Effector memory CD8-positive, alpha-beta T cell (primary cell): Measurements from ENCODE around the gene PNISR.
A peak's percentile ranks its signal among the peaks of the same experiment; 100 is the strongest.
"Not testable (repeated sequence)": the region's sequence is repeated elsewhere in the genome, so short reads cannot be mapped to it uniquely, and the experiment has no call there.

Experiments used
- ATAC-seq: fragments of 150-1000 bp; cut with Tn5 transposase; replicated peaks from 2 replicates; pipeline ENCODE4 v1.10.0; 2021; ENCODE audit warnings: mild to moderate bottlenecking, moderate library complexity
- DNase-seq, 3 experiments: peaks; one replicate each; pipeline ENCODE4 v3.0.0; 2021
- H3K27ac Mint-ChIP-seq, 2 donors: one replicate each; pipeline ENCODE4 v1.8.0; 2022; ENCODE audit warnings: mild to moderate bottlenecking in 2 of 2, mixed read lengths in 2 of 2, moderate library complexity in 2 of 2
- H3K27me3 Mint-ChIP-seq, 2 donors: one replicate each; pipeline ENCODE4 v1.8.0; 2022; ENCODE audit warnings: mixed read lengths in 2 of 2
- H3K36me3 Mint-ChIP-seq: one replicate; pipeline ENCODE4 v1.8.0; 2022; ENCODE audit warnings: mild to moderate bottlenecking, moderate library complexity, mixed read lengths; ENCODE audit not compliant: insufficient read depth
- H3K4me1 Mint-ChIP-seq, 2 donors: one replicate each; pipeline ENCODE4 v1.8.0; 2022; ENCODE audit warnings: low read depth in 2 of 2, mixed read lengths in 2 of 2
- H3K4me3 Mint-ChIP-seq, 2 donors: one replicate each; pipeline ENCODE4 v1.8.0; 2022; ENCODE audit warnings: mild to moderate bottlenecking in 2 of 2, mixed read lengths in 2 of 2, moderate library complexity in 2 of 2
- H3K9me3 Mint-ChIP-seq, 2 donors: one replicate each; pipeline ENCODE4 v1.8.0; 2022; ENCODE audit warnings: mixed read lengths in 2 of 2
- total RNA-seq, 9 experiments: gene quantifications; one replicate each; lab custom pipeline; 2026; lab: John Stamatoyannopoulos, UW

PNISR gene
- 184 to 458 (median 287) reads per million in 9 experiments for total RNA-seq

- Mint-ChIP-seq H3K9me3 (no peaks in the 10 kb centered on the region), H3K4me1 (peaks cover 43 to 65% of the 10 kb centered on the region in 2 donors), H3K27ac (peak within 1 kb of the TSS; percentile 97 to 99), H3K4me3 (peak within 1 kb of the TSS; percentile 92), H3K36me3 (peaks cover 33% of the 10 kb centered on the region), H3K27me3 (no peaks in the 10 kb centered on the region)
- peak; percentile 85 to 88 (median 86) for DNase-seq
- peak; percentile 82 for ATAC-seq
Measured at GRCh38 chr6:99424761-99425646, at the start of gene PNISR. TSS of gene PNISR (minus strand) at chr6:99425308. CDS start at chr6:99414659, 10,649 bp downstream.

DNA sequence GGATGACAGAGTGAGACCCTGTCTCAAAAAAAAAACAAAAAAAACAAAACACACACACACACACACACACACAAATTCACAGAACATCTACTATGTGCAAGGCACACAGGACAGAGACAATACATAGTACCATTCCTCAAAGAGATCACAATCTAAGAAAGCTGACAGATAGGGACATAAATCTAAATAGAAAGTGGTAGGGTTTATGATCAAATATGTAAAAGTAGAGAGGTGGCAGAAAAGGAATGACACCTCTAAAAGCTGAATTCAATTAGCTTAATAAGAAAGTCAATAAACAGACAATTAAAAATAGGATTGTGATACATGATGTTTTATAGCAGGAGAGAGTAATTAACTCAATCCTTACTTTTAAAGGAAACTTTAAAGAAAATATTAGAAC lies 48.6 kb upstream of the PNISR start:
- no peak for DNase-seq
- no peaks in the 10 kb centered on the region for H3K9me3 Mint-ChIP-seq
- ATAC-seq, result no peak
- H3K27me3 Mint-ChIP-seq, result no peaks in the 10 kb centered on the region
- H3K27ac Mint-ChIP-seq, result no peak overlapping the region
- H3K36me3 Mint-ChIP-seq, result peaks cover 12% of the 10 kb centered on the region
- H3K4me1 Mint-ChIP-seq, result no peaks in the 10 kb centered on the region
- H3K4me3 Mint-ChIP-seq, result no peak overlapping the region

DNA sequence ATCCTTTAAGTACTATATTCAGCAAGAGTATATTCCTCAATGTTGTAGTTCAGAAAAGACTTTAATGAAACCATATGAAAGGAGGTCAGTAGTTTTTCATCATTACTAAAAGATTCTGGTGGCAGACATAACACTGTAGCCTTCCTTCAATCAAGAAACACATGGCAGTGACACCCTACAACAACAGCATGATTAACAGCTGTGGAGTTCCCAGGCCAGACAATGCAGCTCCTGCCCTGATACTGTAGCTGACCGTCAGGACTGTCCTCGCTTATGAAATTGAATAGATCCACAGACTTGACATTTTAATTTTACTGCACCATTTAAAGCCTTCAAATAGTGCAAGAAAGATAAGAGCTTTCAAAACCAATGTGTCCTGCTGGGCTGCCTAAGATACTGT lies 46.5 kb upstream of the PNISR start:
- Mint-ChIP-seq H3K36me3 (peaks cover 17% of the 10 kb centered on the region), H3K4me3 (no peak overlapping the region), H3K4me1 (no peaks in the 10 kb centered on the region), H3K9me3 (no peaks in the 10 kb centered on the region), H3K27ac (no peak overlapping the region), H3K27me3 (no peaks in the 10 kb centered on the region)
- ATAC-seq (no peak), DNase-seq (no peak)

GRCh38 chr6:99467509-99468106 lies 42.5 kb upstream of the PNISR start:
- no peaks in the 10 kb centered on the region for H3K4me1 Mint-ChIP-seq
- DNase-seq (no peak), ATAC-seq (peak; percentile 48)
- H3K27me3 Mint-ChIP-seq, result no peaks in the 10 kb centered on the region
- no peaks in the 10 kb centered on the region for H3K9me3 Mint-ChIP-seq
- no peak overlapping the region for H3K4me3 Mint-ChIP-seq
- peaks cover 17% of the 10 kb centered on the region for H3K36me3 Mint-ChIP-seq
- no peak overlapping the region for H3K27ac Mint-ChIP-seq

GRCh38 chr6:99459133-99459532 lies 34.0 kb upstream of the PNISR start:
- not testable (repeated sequence) for ATAC-seq, DNase-seq, H3K9me3 Mint-ChIP-seq, H3K27ac Mint-ChIP-seq, H3K36me3 Mint-ChIP-seq, H3K4me1 Mint-ChIP-seq, H3K27me3 Mint-ChIP-seq, H3K4me3 Mint-ChIP-seq

DNA sequence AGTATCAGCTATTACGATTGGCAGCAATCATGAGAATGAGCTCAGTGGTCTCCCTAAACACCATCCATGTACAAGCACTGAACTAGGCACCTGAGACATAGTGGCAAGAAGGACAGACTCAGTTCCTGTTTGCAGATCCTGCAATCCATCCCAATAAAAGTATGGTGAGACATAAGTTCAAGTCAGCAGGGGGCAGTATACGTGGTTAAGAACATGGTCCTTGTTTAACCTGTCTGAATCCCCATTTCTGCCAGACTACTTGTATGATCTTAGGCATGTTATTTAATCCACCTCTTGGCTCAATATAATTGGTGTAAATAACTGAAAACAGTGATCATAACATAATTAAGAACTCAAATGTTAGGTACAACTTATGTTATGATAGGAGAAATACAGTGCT lies 33.2 kb upstream of the PNISR start:
- ATAC-seq, result no peak

GRCh38 chr6:99446076-99446475 lies 21.0 kb upstream of the PNISR start:
- DNase-seq (no peak), ATAC-seq (no peak)
- H3K27me3 Mint-ChIP-seq, result no peaks in the 10 kb centered on the region
- H3K9me3 Mint-ChIP-seq, result peaks cover 0 to 3% of the 10 kb centered on the region in 2 donors
- peaks cover 15% of the 10 kb centered on the region for H3K36me3 Mint-ChIP-seq
- H3K4me1 Mint-ChIP-seq, result no peaks in the 10 kb centered on the region
- no peak overlapping the region for H3K27ac Mint-ChIP-seq
- no peak overlapping the region for H3K4me3 Mint-ChIP-seq

More for the DNA sequence above, 33.2 kb upstream of the PNISR start:
- Mint-ChIP-seq H3K4me1 (no peaks in the 10 kb centered on the region), H3K9me3 (peaks cover 0 to 4% of the 10 kb centered on the region in 2 donors), H3K36me3 (peaks cover 3% of the 10 kb centered on the region), H3K27ac (no peak overlapping the region), H3K27me3 (no peaks in the 10 kb centered on the region), H3K4me3 (no peak overlapping the region)
- DNase-seq, result peak in 1 of 3 experiments; percentile 2

- Mint-ChIP-seq H3K27me3 (no peaks in the 10 kb centered on the region), H3K36me3 (peaks cover 4% of the 10 kb centered on the region), H3K4me1 (peaks cover 0 to 1% of the 10 kb centered on the region in 2 donors), H3K9me3 (no peaks in the 10 kb centered on the region), H3K27ac (no peak overlapping the region), H3K4me3 (no peak overlapping the region)
- DNase-seq (no peak), ATAC-seq (peak; percentile 86)
Measured at GRCh38 chr6:99434702-99435530, 9.8 kb upstream of the PNISR start.

DNA sequence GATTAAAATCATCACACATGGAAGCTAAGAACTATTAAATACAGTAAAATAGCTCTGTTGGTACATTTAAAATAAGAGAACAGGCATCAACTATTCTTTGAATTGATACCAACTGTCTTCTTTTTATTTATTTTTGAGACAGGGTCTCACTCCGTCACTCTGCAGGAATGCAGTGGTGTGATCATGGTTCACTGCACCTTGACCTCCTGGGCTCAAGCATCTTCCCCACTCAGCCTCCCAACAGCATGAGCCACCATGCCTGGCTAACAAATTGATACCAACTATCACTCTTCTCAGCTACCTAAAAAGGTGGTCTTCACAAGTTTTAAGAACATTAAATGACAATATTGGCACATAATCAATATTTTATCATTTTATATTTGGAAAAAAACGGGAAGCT lies 7.8 kb upstream of the PNISR start:
- Mint-ChIP-seq H3K4me3 (no peak overlapping the region), H3K36me3 (peaks cover 4% of the 10 kb centered on the region), H3K4me1 (peaks cover 1 to 5% of the 10 kb centered on the region in 2 donors), H3K9me3 (no peaks in the 10 kb centered on the region), H3K27ac (no peak overlapping the region), H3K27me3 (no peaks in the 10 kb centered on the region)
- DNase-seq (no peak), ATAC-seq (no peak)

DNA sequence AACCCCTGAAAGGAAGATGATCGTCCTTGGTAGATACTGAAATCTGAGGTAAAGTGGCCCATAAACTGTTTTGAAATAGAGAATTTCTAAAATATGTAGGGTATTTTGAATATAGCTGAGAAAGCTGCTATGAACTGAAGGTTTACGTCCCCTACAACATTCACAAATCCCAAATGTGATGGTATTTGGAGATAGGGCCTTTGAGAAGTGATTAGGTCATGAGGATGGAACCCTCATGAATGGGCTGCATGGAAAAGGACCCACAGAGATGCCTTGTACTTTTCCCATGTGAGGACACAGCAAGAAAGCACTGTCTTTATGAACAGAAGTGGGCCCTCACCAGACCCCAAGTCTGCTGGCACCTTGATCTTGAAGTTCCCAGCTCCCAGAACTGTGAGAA lies 6.8 kb upstream of the PNISR start:
- no peak for ATAC-seq
- Mint-ChIP-seq H3K36me3 (peaks cover 4% of the 10 kb centered on the region), H3K9me3 (no peaks in the 10 kb centered on the region), H3K27me3 (no peaks in the 10 kb centered on the region), H3K4me3 (no peak overlapping the region), H3K27ac (no peak overlapping the region), H3K4me1 (peaks cover 9 to 14% of the 10 kb centered on the region in 2 donors)
- no peak for DNase-seq

GRCh38 chr6:99427988-99428387 lies 2.9 kb upstream of the PNISR start:
- Mint-ChIP-seq H3K4me3 (peak overlapping the region in 1 of 2 donors; percentile 40), H3K27ac (no peak overlapping the region), H3K27me3 (no peaks in the 10 kb centered on the region), H3K9me3 (no peaks in the 10 kb centered on the region), H3K36me3 (peaks cover 20% of the 10 kb centered on the region), H3K4me1 (peaks cover 26 to 39% of the 10 kb centered on the region in 2 donors)
- DNase-seq, result no peak
- ATAC-seq, result no peak

DNA sequence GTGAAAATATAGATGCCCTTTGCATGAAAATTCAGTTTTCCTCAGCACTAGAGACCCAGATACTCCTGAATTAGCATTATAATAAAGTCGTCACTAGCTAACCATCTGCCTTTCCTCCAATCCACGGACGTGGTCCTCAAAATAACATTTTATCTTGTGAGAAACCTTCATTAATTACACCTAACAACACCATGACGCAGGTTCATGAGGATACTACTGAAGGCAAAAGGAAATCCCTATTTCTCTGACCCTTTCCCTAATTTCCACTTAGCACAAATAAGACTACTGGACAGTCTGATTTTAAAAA lies 1.3 kb upstream of the PNISR start:
- Mint-ChIP-seq H3K4me1 (peaks cover 35 to 53% of the 10 kb centered on the region in 2 donors), H3K27me3 (no peaks in the 10 kb centered on the region), H3K4me3 (peak overlapping the region; percentile 92), H3K36me3 (peaks cover 29% of the 10 kb centered on the region), H3K27ac (peak overlapping the region in 1 of 2 donors; percentile 99), H3K9me3 (no peaks in the 10 kb centered on the region)
- no peak for DNase-seq
- ATAC-seq, result no peak

DNA sequence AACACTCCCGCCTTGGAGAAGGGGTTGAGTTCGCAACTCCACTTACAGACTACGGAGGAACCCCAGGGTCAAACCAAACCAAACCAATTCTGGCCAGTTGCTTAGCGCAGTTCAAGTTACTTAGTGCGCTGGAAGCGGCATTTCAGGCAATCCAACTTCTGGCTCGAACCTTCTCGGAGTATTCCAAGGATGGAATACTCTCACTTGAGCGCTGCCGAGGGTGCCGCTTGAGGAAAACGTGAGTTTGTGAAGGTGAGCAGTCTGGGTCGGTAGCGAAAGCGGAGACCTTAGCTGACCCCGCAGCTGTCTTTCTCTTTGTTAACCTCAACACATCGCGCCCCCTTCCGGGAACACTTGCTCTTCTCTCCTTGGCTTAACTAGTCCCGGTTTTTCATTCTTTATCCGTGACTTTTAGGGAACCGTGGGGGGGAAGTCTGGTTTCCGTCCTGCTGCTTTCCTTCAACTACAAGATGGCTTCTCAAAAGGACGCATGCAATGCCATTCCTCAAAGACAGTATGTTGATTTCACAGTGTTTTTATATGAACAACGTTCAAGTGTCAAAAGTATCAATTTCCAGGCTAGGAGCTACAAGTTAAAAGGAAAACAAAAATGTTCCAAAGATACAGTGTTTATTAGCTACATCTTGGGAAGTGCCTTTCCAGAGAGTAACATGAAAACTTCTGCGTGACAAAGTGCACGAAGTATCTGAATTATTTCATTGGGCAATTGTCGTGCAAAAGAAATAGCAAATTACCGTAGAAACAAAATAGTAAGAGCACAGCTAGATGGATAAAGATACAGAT lies 741 bp upstream of the PNISR start:
- peak overlapping the region; percentile 92 for H3K4me3 Mint-ChIP-seq
- peak in 1 of 3 experiments; percentile 40 for DNase-seq
- no peaks in the 10 kb centered on the region for H3K9me3 Mint-ChIP-seq
- peaks cover 41 to 58% of the 10 kb centered on the region in 2 donors for H3K4me1 Mint-ChIP-seq
- peaks cover 28% of the 10 kb centered on the region for H3K36me3 Mint-ChIP-seq
- H3K27ac Mint-ChIP-seq, result peak overlapping the region; percentile 97 to 99
- H3K27me3 Mint-ChIP-seq, result no peaks in the 10 kb centered on the region
- ATAC-seq, result peak; percentile 36
